Activated CD4-positive, alpha-beta T cell treated with anti-CD3 and anti-CD28 coated beads for 4 hours (primary cell): ENCODE data around the gene CERS1.

ENCODE experiments used
- DNase-seq, 2 donors: peaks; one replicate each; pipeline ENCODE4 v3.0.0-alpha.2; 2020

CERS1 gene

GRCh38 chr19:18832306-18833140 is 63.4 kb downstream of the CERS1 start:
- DNase-seq, result peak in 1 of 2 donors; percentile 19

- DNase-seq, result peak; percentile 93 to 95
Observed at GRCh38 chr19:18831524-18832305, 64.2 kb downstream of the CERS1 start, which contains the start of gene UPF1. UPF1 (plus strand) TSS chr19:18831959; CDS start chr19:18832210, 251 bp downstream.

- no peak for DNase-seq
Observed at GRCh38 chr19:18830488-18830887, 65.5 kb downstream of the CERS1 start.

GRCh38 chr19:18828786-18829185 is 67.2 kb downstream of the CERS1 start:
- DNase-seq, result no peak
